HG03060 (cell line): Measurements from ENCODE around the gene GALNT10.

Experiments
- ATAC-seq: cut with Tn5 transposase; IDR thresholded peaks from one replicate; pipeline ENCODE4 v1.9.1; 2021; ENCODE audit warnings: low read depth, moderate number of reproducible peaks; ENCODE audit not compliant: unreplicated experiment

The GALNT10 gene

DNA sequence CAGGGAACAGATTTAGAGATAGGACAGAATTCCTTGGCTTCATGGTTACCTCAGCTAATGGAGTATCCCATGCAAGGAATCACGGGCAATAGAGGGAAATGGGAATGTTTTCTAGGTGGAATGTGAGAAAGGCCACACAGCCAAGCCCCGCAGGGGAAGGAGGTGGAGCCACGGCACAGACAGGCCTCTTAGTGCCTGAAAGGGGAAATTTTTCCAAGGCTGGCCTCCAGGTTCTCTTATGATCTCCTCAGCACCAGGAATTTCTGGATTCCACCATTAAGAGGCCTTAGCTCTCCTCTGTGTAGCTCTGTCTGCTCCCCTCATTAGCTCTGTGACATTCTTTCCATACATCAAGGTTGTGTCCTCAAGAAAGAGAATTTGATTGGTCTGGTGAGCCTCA, 124.7 kb downstream of the GALNT10 start:
- no peak for ATAC-seq

DNA sequence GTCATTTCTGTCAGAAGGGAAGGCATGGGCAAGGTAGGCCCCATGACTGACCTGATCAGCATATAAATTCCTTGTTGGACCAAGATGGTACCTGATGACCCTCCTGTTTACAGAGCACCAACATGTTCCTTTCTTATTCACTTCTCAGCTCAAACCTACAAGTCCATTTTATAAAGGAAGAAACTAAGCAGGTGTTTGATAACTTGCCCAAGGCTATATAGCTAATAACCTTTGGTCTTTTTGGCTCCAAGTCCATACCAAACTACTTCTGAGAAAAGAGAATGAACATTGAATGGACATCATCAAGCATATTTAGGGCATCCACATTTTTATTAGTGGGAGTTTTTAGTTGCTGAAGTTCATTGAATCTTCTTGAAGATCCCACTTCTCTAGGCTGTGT, 125.2 kb downstream of the GALNT10 start:
- no peak for ATAC-seq

DNA sequence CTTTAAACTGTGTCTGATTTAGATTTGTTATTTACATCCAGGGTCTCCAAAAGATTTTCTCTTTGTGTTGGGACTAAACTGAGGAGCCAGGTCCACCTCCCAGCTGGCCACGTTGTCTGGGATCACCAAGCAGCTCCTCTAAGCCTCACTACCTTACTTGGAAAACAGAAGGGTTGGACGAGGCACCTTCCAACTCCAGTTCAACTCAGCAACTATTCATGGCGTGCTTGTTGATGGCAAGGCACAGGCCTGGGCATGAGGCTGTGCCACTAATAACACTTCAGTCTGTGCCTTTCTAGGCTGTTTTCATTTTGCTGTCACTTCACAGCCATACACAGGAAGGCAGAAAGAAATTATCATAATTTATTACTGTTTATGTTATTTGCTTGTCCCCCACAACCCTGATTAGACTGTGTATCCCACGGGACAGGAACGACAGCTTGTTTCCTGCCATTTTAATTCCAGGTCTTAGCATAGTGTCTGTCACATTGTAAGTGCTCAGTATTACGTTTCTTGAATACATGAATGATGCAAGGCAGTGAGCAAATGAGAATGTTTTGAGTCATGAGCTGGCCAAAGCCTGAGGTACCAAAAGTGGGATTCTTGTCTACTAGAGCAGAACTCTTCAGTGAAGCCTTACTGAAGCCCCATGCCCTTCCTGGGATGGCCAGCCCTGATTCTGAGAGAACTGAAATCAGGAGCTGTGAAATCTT, 125.8 kb downstream of the GALNT10 start:
- no peak for ATAC-seq

DNA sequence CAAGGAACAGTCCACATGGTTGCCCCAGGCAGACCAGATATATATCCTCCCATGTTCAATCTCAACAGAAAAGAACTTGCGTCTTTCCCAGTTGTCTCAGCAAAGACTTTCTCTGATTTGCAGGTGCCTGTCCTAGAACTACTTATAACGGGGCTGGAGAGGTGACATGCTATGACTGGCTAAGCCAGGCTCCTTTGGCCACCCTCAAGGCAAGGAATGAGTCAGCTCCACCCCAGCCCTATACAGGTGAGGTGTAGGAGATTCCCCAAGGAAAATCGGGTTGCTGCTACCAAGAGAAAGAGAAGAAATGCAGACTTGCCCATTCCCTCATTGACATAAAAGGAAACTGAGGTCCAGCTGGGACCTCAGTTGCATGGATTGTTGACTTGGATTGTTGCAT, 127.4 kb downstream of the GALNT10 start:
- ATAC-seq: no peak

DNA sequence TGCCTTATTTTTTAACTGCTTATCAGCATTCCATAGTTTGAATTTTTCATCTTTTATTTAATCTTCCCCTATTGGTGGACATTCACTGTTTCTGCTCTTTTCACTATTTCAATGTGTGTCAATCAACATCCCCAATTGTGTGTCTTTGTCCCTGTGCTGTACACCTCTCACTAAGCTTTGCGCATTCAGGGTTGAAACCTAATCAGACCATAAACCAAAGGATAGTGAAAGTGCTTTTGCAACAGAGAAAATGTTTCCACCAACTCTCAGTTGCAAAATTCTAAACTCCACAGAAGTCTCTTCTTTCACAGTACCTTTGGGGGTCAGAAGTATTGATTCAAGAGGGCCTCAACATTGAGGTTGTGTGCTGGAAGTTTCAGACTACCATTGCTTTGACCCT, 128.2 kb downstream of the GALNT10 start:
- no peak for ATAC-seq

DNA sequence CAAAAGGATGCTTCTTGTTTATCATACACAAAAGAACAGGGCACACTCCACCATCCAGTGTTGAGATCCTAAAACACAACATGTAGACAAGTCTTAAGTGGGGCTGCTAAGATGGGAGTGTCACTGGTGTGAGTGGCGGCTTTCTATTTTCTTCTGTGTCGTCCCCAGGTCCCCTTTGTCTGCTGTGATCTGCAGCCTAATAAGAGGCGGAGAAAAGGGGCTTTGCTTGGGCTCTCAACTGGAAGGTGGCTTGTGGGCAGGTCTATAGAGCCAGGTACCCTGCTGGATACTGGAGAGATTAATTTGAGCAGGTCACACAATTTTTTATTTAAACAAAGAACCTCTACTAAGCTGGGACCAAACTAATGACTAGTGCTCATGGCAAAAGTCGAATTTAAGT, 129.2 kb downstream of the GALNT10 start:
- no peak for ATAC-seq

DNA sequence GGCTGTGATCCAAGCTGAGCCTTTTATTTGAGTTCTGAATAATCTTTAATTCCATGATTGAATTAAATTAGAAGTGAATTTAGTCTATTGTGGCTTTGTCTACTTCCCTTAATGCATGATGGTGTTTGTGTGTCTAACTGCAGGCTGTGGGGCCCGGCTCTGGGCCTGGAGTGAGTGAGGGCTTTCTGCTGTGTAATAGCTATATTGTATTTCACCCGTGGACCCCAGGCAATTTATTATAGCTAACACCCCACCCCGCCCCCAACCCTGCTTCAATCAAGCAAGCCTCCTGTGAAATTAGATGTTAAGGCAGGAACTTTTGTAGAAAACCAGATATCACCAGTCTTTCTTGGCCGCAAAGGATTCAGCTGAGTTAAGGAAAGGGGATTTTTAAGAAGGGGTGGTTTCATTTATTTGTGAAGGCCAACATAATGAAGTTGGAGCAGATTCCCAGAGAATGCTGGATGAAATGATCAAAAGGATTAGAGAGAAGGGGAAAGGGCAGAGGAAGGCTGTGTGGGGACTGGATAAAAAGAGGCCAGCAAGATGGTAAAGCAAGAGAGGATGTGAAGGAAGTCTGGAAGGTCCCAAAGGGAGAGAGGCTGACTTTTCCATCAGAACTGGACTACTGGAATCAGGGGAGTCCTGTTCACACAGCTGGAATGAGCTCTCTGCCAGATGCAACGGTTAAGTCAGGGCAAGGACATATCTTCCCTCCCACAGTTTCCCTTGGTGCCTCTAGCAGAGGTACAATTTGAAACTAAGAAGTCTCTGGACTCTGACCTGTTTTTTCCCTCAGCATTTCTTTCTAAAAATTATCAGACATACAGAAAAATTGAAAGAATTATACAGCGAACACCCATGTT, 129.9 kb downstream of the GALNT10 start:
- ATAC-seq: no peak

DNA sequence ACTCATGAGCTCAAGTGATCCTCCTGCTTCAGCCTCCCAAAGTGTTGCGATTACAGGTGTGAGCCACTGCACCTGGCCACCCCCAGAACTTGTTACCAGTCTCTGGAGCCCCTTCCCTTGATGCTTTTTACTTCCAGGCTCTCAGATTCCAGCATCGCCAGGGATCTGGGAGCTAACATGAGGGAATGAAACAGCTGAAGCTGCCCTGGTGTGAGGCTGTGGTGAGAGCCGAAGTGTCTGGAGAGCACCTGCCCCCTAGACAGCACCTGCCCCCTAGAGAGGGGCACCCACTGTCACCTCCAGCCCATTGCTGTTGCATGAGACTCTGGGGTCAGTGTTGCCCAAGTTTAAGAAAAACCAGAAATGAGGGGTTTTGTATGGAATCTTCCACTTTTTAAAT, 131.0 kb downstream of the GALNT10 start:
- ATAC-seq: no peak

DNA sequence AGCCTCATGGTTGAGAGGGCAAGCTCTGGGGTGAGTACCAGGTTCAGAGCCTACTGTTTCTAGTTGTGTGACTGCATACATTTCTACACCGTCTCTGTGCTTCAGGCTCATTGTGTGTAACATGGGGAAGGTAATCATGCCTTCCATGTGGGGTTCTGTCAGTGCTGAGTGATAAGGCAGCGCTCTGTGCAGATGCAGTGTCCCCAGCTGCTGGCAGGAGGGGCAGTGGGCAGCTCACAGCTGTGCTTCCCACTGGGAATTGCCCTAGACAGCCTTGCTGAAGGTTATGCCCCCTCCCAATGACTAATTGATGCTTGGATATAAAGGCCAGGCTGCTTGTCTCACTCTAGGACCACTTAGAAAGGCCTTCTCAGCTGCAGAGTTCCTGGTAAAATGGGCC, 133.5 kb downstream of the GALNT10 start:
- no peak for ATAC-seq

DNA sequence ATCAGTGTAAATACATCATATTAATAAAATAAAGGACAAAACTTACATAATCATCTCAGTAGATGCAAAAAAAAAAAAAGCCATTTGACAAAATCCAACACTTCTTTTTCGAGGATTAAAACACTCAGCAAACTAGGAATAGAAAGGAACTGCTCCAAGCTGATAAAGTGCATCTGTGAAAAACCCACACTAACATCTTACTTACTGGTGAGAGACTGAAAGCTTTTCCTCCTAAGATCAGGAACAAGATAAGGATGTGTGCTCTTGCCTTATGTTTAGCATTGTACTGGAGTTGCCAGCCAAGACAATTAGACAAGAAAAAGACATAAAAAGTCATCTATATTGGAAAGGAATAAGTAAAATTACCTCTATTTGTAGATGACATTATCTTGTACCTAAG, 135.0 kb downstream of the GALNT10 start:
- no peak for ATAC-seq

DNA sequence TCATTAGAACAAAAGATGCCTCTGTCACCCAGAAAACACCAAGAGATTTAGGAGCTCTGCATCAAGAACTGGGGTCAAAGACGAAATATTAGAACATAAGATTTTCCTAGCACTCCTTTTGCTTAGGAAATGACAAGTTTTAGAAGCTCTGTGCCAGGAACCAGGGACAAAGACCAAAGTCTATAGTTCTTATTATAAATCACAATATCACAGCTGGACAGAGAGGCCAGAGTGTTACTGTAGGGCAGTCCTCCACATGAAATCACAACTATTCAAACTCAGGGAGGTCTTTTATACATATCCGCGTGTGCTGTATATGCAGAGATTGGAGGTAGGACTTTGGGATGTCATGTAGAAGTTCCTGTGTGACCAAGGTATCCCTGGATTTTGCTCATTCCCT, 138.5 kb downstream of the GALNT10 start:
- ATAC-seq: no peak

DNA sequence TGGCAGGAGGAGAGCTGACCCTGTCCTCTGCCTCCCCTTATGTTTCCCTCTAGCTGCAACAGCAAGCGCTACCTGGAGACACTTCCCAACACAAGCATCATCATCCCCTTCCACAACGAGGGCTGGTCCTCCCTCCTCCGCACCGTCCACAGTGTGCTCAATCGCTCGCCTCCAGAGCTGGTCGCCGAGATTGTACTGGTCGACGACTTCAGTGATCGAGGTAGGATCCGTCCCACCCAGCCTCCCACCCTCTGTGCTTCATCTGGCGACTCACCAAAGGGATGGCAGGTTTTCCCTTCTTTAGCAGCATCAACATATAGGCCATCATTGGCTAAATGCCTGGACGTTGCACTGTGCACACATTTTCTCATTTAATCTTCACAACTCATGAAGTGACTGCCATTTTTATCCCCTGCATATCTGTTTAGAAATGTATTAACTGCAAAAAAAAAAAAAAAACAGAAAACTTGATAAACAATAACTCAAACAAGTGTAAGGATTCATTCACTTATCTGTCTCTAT, 139.0 kb downstream of the GALNT10 start:
- ATAC-seq: no peak

DNA sequence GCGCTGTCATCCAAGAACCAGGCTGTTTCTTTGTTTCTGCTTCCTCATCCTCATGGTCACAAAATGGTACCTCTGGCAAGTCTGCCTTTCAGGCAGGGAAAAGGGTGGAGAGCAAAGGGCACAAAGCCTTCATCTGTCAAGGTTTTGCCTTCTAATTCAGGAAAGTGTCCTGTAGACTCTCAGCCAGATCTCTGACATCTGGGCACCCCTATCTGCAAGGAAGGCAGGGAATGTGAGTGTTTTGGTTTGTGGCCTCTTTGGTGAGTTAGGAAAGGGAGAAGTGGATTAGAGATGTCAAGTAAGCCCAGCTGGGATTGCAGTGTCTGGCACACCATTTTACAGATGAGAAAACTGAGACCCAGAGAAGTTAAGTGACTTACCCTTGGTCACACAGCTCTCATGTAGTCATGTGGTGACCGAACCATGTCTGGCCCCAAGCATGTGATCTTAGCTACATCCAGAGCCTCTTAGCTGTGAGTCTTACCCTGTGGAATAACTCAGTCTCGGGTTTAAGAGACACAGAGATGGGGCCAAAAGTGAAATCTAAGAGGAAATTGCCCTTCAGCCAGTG, 139.6 kb downstream of the GALNT10 start:
- no peak for ATAC-seq

DNA sequence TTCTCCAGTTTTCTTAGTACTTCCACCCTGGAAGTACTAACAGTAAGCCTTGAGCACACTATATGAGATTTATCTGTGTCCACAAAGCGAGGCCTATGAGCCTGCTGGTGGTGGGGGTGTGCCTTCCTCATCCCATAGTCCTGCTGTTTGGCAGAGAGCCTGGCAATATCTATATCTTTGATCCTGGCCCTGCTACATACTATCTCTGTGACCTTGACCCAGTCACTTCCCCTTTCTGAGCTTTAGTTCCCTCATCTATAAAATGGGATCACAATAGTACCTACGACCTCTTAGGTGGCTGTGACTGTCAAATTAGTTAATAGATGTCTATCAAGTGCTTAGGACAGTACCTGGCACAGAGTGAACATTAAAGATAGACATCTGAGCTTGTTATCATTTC, 140.7 kb downstream of the GALNT10 start:
- ATAC-seq: no peak

DNA sequence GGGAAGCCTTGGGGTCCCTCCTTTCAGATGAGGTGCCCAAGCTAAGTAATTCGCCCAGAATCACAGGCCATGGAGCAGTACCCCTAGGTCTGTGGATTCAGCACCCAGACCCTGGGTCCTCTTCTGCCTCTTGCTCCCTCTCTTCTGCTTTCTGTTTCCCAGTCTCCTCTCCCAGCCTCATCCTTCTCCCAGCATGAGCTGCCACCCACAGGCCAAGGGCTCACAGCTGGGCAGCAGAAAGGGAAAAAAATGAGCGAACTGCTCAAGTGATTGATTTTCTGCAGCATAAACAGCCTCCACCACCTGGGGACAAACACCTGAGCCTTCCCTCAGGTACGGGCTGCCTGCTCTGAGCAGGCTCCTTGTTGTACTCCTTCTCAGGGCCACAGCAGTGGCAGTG, 141.4 kb downstream of the GALNT10 start:
- ATAC-seq: no peak

DNA sequence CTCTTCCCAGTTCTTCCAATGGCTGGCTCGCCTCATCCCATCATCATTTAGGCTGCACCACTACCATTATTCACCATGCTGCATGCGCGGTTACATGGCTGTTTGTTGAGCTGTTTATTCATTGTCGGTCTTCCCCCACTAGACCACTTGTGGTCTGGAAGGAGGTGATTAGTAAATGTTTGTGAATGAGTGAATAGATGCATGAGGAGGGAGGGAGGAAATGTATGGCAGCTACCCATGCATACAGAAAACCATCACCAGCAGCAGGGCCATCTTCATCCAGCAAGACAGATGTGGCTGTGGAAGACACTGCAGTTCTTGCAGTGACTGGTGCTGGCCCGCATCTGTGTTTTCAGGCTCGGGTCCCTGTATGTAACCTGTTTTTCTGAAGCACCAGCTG, 141.9 kb downstream of the GALNT10 start:
- ATAC-seq: no peak

DNA sequence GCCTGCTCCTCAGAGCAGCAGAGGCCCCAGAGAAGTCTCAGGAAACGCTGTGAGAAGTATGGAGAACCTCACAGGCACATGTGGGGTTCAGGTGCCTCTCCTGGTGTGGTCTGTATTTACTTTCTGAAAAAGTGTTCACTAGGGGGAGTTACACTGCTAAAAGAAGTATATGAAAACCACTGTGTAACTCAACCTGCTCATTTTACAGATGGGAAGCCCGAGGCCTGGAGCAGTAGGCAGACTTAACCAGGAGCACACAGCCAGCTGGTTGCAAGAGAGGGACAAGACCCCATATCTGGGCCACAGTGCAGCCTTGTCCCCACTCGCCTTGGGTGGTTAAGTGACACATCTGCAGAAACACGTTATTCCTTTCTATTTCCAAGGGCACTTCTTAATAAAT, 142.5 kb downstream of the GALNT10 start:
- no peak for ATAC-seq

DNA sequence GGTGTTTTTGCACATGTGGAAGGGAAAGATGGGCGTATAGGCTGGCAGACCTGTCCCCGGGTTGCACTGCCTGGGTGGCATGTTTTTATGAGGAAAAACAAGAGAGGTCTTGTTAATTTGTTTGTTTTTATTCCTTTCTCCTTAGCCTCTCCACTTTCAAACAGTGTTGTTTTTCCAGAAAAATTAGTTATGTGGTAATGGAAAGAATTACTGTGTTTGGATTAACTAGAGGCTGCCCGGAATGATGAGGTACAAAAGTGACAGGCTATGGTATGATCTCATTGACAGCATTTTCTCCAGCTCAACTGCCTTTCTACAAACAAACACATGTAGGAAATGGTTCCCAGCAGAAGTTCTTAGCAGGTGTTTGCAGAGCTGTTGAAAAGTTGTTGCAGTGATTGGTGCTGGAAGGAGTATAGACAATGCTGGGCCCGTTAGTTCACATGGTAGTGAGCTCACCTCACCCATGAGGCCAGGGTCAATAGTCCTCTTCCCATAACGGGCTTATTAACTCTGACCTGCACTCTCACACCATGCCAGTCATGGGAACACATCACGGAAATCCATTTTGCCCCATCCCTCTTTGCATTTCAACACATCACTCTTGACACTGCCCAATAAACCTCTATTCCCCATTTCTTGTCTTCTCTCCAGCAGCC, 144.0 kb downstream of the GALNT10 start:
- no peak for ATAC-seq

DNA sequence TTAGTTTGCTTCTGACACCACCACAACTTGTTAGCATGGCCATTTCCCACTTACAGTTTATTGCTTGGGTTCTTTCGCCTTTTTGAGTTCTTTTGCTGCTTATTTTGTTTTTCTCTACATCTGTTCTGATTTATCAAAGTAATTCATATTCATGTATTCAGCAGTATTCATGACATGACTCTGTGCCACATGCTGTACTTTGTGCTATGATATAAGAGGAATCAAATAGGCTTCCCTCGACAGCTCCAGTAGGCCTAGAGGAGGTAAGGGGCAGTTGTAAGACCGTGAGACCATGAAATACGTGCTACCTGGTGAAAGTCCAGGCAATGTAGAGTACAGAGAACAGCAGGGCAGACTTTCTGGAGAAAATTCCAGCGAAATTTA, 144.5 kb downstream of the GALNT10 start:
- ATAC-seq: no peak

DNA sequence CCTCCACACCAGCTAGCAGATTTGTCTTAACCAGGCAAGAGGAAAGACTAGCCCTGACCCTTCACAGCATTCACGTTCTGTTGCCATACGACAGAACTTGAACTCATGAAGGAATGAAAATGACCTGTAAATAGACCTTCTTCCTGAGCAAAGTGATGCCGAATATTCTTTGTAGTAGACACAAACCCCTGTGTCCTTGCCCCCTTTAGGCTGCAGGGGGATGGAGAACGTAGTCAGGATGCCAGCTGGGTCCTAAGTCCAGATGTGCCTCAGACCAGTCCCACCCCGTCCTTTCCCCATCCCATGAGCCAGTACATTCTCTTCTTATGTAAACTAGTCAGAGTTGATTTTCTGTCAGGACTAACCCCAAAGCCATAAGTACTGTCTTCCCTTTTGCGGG, 151.1 kb downstream of the GALNT10 start:
- ATAC-seq: no peak

DNA sequence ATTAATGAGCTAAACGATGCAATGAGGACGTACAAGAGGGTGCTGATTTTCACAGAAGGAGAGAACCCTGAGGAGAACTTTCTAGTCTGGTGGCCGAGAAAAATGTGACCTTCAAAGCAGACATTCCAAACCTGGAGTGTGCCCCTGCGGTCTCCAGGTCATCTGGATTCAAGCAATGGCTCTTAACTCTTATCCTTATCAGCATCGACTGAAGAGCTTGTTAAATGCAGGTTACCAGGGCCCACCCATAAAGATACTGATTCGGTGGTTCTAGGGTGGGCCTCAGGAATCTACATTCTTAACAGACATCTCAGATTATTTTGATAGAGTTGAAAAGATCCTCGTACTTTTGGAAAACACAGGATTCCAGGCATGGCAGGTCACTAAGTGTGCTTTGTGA, 151.7 kb downstream of the GALNT10 start:
- ATAC-seq: no peak
